ENCODE results near the gene MBD3L2B. TPM values are rescaled to one million over a fixed set of nuclear protein-coding genes. Genes with fewer than 3 reads are reported as not detected.

The MBD3L2B gene
- total and polyA plus RNA-seq, 2 donors (not counting 3 experiments of a cell fraction or from before 2014, with no cell fraction given) = not detected

GRCh38 chr19:6971366-6971765, 49.9 kb downstream of the MBD3L2B start:
- no peaks in the 10 kb centered on the region for H3K4me1 ChIP-seq (ENCODE audit: control insufficient read depth, extremely low read depth, insufficient read depth, low read length)
- H3K27ac ChIP-seq (ENCODE audit: insufficient read depth, low read depth, low read length) = no peak overlapping the region
- no peak for DNase-seq (ENCODE audit: low read depth, low spot score)
- H3K9ac ChIP-seq (replicated peaks; ENCODE audit: extremely low read depth, insufficient read depth, low read length) = no peak overlapping the region
- intact Hi-C loops (cut with micrococcal nuclease) (no loop called here), dilution Hi-C loops (cut with MboI; ENCODE audit: extremely low pct_ligation_motif_present, low sequenced_read_pairs) (no loop called here)
- H3K79me2 ChIP-seq (ENCODE audit: control insufficient read depth, insufficient read depth, low read length) = no peaks in the 10 kb centered on the region
- H3K4me3 ChIP-seq (replicated peaks in 1 of 3; ENCODE audit: insufficient read depth in 1 of 3, low read depth in 1 of 3, low read length in 3 of 3) = no peak overlapping the region
- POLR2A ChIA-PET = no interaction called here
- H2AFZ ChIP-seq (ENCODE audit: low read depth, low read length) = no peak overlapping the region
- no peaks in the 10 kb centered on the region for H3K27me3 ChIP-seq (ENCODE audit: control insufficient read depth in 2 of 2, insufficient read depth in 2 of 2, low read length in 2 of 2)
- no peaks in the 10 kb centered on the region for H4K20me1 ChIP-seq (replicated peaks; ENCODE audit: control insufficient read depth, extremely low read depth, insufficient read depth, low read length)
- no peaks in the 10 kb centered on the region for H3K9me3 ChIP-seq (replicated peaks; ENCODE audit: control insufficient read depth, insufficient read depth, low read length)
- CTCF ChIA-PET = interaction anchor here (0.6 to 1.0 kb wide), 3 partner anchors 29 to 850 kb away, joined by 3 read pairs; partner anchors contain the start of gene ZNF557
- BruUV-seq (replicated peaks) = no TSS peak
- TF ChIP-seq MYC (IDR thresholded peaks at IDR 0.05; ENCODE audit: low read depth, low read length) (no peak), POLR2A (IDR thresholded peaks at IDR 0.05; ENCODE audit: low read depth, low read length) (no peak), GATA2 (IDR thresholded peaks at IDR 0.05; ENCODE audit: insufficient read depth, insufficient read length, low read depth, low read length) (no peak), FOS (IDR thresholded peaks at IDR 0.05; ENCODE audit: borderline replicate concordance, insufficient read depth, low read length) (no peak), CTCF (IDR thresholded peaks at IDR 0.05; ENCODE audit: extremely low read depth in 1 of 2, insufficient read depth in 1 of 2, low read depth in 1 of 2, low read length in 2 of 2) (no peak), POLR2AphosphoS5 (IDR thresholded peaks at IDR 0.05; ENCODE audit: insufficient read depth, low read depth, low read length) (no peak), JUN (IDR thresholded peaks at IDR 0.05; ENCODE audit: borderline replicate concordance, insufficient read depth, insufficient read length, low read depth) (no peak), EZH2 (IDR thresholded peaks at IDR 0.05; ENCODE audit: borderline replicate concordance, low read depth, low read length, severe bottlenecking) (no peak), MAX (IDR thresholded peaks at IDR 0.05; ENCODE audit: insufficient read depth, insufficient read length) (no peak)
- H3K9me1 ChIP-seq (replicated peaks; ENCODE audit: control insufficient read depth, extremely low read depth, insufficient read depth, low read length) = no peaks in the 10 kb centered on the region
- no peak overlapping the region for H3K4me2 ChIP-seq (ENCODE audit: insufficient read depth, low read length)
- FAIRE-seq = no peak
- H3K36me3 ChIP-seq (ENCODE audit: control insufficient read depth in 2 of 2, extremely low read depth in 1 of 2, insufficient read depth in 2 of 2, low read length in 2 of 2) = no peaks in the 10 kb centered on the region
